ENCODE results near the gene PROKR2.

Gene PROKR2

DNA sequence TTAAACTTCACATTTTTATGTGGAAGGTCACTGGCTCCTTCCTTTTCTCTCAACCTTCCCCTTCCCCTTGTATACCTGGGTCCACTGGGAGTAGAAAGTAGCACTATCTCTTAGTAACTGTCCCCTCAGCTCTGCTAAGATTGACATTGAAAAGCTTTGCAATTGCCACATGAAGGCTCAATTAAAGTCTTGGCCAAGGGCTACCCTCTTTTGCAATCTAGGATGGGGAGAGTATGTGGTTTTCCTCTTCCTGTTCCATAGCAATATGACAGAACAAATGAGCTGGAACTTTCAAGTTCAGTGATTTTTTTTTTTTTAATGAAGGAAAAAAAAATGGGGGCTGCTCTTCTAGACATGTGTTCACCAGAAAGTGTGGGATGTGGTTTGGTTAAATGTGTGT, 37.1 kb downstream of the PROKR2 start:
- DNase-seq, result peak in 1 of 2 donors; percentile 39

DNA sequence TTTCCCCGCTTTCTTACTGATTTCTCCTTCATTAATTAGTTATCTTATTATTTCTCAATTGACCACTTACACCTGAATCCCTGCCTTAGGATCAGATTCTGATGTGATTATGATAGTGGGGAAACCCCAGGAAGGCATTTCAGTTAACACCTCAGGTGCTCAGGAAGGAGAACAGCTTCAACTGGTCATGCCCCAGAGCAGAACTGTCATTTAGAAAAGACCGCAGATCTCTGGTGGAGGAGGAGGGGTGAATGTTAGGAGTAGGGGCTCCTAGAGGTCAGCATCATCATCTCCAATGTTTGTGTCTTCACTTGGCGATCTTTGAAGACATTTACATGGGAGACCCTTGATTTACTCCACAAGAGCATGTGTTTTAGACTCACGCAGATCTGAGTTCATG, 44.5 kb downstream of the PROKR2 start:
- no peak for DNase-seq

DNA sequence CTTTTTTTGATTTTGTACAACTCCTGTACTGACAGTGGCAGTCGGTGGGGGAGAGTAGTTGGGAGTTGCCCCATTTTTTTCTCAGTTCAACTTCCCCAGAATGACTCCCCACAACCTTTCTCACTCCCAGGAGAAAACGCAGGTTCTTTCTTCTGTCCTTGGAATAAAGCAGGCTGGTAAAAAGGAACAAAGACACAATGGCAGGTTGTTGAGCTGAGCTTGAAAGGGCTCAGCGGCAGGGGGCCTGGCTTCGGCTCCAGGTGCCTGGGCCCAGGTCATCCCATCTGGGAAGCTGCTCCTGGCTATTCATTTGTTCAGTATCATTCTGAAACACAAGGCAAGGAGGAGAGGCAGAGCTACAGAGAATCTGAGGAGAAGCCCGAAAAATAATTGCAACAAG, 46.2 kb downstream of the PROKR2 start:
- no peak for DNase-seq

GRCh38 chr20:5268449-5268848, 48.3 kb downstream of the PROKR2 start:
- DNase-seq, result no peak

GRCh38 chr20:5267092-5267491, 49.7 kb downstream of the PROKR2 start:
- DNase-seq, result no peak
